ENCODE measurements around the gene NET1.

NET1 gene

GRCh38 chr10:5461203-5461588 is 48.8 kb downstream of the NET1 start:
- DNase-seq (ENCODE audit: low read depth): no peak
- H3K4me3 ChIP-seq (ENCODE audit: low read depth, low read length): no peak overlapping the region
- in situ Hi-C loops (cut with HindIII; ENCODE audit: low sequenced_read_pairs): no loop called here
- TF ChIP-seq CTCF (IDR thresholded peaks at IDR 0.05; ENCODE audit: low read depth, low read length, missing control alignments): no peak

- no peak for TF ChIP-seq CTCF (IDR thresholded peaks at IDR 0.05; ENCODE audit: low read depth, low read length, missing control alignments)
- no peak for DNase-seq (ENCODE audit: low read depth)
- no peak overlapping the region for H3K4me3 ChIP-seq (ENCODE audit: low read depth, low read length)
- in situ Hi-C loops (cut with HindIII; ENCODE audit: low sequenced_read_pairs): no loop called here
Observed at GRCh38 chr10:5461914-5462840, 49.8 kb downstream of the NET1 start.

- no peak overlapping the region for H3K4me3 ChIP-seq (ENCODE audit: low read depth, low read length)
- in situ Hi-C loops (cut with HindIII; ENCODE audit: low sequenced_read_pairs): no loop called here
- no peak for DNase-seq (ENCODE audit: low read depth)
- no peak for TF ChIP-seq CTCF (IDR thresholded peaks at IDR 0.05; ENCODE audit: low read depth, low read length, missing control alignments)
Observed at GRCh38 chr10:5462841-5463293, 50.5 kb downstream of the NET1 start.

GRCh38 chr10:5464546-5464945 is 52.2 kb downstream of the NET1 start:
- in situ Hi-C loops (cut with HindIII; ENCODE audit: low sequenced_read_pairs): no loop called here
- no peak overlapping the region for H3K4me3 ChIP-seq (ENCODE audit: low read depth, low read length)
- TF ChIP-seq CTCF (IDR thresholded peaks at IDR 0.05; ENCODE audit: low read depth, low read length, missing control alignments): no peak
- DNase-seq (ENCODE audit: low read depth): no peak

GRCh38 chr10:5465976-5466450 is 53.7 kb downstream of the NET1 start:
- no peak for TF ChIP-seq CTCF (IDR thresholded peaks at IDR 0.05; ENCODE audit: low read depth, low read length, missing control alignments)
- DNase-seq (ENCODE audit: low read depth): no peak
- H3K4me3 ChIP-seq (ENCODE audit: low read depth, low read length): no peak overlapping the region
- in situ Hi-C loops (cut with HindIII; ENCODE audit: low sequenced_read_pairs): no loop called here

- in situ Hi-C loops (cut with HindIII; ENCODE audit: low sequenced_read_pairs): no loop called here
- DNase-seq (ENCODE audit: low read depth): peak; percentile 67
- TF ChIP-seq CTCF (IDR thresholded peaks at IDR 0.05; ENCODE audit: low read depth, low read length, missing control alignments): no peak
- no peak overlapping the region for H3K4me3 ChIP-seq (ENCODE audit: low read depth, low read length)
Observed at GRCh38 chr10:5466451-5467206, 54.3 kb downstream of the NET1 start.

All from astrocyte of the cerebellum (primary cell).